HG03342 (cell line): ENCODE data around the gene MEAF6.

Experiments
- ATAC-seq: cut with Tn5 transposase; IDR thresholded peaks from one replicate; pipeline ENCODE4 v1.9.1; 2021; ENCODE audit warnings: mild to moderate bottlenecking, moderate library complexity; ENCODE audit not compliant: unreplicated experiment

Gene MEAF6

DNA sequence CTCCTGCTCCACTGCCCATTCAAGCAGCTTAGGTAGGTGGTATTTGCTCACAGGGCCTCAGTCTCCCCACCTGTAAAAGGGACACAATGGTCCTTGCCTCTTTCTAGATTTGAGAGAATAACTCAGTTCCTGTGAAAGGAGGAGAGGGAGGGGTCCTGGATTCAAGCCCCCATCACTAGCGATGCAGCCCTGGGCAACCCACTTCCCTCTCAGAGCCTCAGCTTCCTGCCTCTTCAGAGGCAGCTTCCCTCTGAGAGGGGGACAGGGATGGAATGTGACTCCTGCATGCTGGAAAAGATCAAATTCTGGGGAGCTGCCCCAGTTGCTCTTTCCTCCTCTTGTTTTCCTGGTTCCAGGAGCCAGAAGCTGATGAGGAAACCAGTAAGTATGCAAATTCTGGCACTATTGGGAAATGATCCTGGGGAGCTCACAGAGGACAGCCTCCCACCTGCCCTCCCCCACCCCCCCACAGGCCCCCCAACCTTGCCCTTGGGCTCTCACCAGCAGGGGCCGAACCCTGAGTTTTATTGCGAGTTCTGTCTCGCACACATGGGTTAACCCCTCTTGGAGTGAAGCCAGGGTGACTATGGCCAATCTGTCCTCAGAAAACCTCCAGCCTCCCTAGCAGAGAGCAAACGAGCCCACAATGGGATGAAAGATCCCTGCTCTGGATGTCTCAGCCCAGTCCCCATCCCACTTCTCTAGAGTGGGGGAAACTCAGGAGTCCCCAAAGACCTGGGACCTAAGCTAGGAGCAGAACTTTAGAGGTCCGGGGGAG lies 28.5 kb downstream of the MEAF6 start:
- no peak for ATAC-seq

DNA sequence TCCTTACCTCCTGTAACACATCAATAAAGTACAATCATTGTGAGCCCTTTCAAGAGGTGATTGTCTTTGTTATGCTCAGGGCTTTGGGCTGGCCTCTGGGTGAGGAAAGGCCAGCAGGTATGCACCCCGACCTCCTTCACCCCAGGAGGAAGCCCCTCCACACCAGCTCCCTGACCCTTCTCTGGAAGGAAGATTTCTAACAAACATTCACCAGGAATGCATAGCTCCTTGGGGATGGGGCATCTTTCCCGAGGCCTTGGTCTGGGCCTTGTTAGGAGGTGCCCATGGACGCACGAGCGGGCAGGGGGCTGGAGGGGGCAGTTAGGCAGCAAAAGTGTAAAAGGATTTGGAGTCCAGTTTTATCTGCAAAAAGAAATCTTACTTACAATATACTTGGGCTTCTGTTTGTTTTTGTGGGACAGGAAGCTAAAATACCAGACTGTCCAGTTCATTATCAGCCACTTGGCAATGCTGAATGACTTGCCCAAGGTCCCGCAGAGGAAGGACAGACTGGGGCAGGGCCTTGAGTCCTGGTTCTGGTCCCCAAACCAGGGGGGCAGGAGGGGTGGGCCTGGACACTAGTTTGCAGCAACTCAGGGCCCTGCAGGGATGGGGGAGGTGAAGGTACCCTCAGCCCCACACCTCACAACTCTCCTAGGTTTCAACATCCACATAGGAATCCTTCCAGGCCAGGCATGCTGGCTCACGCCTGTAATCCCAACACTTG lies 30.1 kb downstream of the MEAF6 start:
- ATAC-seq: no peak

DNA sequence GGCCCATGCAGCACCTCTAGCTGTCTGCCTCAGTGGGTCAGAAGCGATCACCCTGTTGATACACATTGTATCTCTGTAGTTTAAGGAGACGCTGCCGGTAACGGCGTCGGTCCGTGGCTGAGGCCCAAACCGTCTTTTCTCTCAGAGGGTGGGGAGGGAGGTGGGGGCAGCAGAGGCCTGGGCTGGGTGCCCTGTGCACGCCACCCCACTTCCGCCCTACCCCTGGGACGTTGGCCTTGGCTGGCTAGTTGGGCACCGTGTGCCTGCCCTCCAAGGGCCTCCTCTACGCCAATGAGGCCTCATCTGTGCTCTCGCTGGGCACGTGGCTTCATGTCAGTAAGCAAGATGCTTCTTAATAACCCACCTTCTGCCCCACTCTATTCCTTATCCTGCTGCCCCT lies 30.8 kb downstream of the MEAF6 start:
- no peak for ATAC-seq

DNA sequence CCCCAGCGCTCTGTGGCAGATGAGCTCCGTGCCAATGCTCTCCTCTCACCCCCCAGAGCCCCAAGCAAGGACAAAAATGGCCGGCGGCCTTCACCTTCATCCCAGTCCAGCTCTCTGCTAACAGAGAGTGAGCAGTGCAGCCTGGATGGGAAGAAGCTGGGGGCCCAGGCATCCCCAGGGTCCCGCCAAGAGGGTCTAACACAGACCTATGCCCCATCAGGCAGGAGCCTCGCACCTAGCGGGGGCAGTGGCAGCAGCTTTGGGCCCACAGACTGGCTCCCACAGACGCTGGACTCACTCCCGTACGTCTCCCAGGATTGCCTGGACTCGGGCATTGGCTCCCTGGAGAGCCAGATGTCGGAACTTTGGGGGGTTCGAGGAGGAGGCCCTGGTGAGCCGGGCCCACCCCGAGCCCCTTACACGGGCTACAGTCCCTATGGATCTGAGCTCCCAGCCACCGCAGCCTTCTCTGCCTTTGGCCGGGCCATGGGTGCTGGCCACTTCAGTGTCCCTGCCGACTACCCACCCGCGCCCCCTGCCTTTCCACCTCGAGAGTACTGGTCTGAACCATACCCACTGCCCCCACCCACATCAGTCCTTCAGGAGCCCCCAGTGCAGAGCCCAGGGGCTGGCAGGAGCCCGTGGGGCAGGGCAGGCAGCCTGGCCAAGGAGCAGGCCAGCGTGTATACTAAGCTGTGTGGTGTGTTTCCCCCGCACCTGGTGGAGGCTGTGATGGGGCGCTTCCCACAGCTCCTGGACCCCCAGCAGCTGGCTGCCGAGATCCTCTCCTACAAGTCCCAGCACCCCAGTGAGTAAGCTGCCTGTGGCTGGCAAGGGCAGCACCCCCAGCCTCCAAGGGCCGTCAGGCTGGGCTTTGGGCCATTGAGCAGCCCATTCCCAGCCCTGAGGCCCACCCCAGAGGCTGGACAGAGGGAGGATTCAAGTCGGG lies 31.5 kb downstream of the MEAF6 start:
- no peak for ATAC-seq

DNA sequence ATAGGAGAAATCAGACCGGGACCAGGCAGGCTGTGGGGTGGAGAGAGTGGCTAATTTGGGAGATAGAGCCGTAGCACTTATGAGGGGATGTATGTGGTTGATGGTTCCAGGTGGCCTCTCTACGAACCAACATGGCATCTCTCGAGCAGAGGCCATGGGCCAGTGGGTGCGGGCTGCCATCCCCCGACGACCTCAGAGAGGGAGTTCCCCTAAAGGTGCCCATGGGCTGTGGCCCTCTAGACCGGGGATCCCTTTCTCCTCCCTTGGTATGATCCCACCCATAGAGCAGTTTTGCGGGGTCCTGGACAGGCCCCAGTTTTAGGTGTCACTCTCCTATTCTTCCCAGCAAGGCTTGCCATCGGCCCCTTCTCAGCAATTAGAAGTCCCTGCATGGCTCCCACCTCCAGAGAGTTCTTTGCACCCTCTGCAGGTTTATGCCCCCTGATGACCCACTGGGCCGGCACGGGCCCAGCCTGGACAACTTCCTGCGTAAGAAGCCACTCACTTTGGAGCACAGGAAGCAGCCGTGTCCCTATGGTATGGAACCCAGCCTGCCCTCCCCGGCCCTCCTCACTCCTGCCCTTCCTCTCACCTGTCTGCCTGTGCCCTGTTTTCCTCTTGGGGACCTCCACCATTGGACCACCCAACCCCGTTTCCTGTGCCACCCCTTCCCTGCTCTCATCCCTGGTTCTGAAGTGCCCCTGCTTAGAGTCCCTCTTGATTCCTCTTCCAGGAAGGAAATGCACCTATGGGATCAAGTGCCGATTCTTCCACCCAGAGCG lies 32.4 kb downstream of the MEAF6 start:
- ATAC-seq: no peak

DNA sequence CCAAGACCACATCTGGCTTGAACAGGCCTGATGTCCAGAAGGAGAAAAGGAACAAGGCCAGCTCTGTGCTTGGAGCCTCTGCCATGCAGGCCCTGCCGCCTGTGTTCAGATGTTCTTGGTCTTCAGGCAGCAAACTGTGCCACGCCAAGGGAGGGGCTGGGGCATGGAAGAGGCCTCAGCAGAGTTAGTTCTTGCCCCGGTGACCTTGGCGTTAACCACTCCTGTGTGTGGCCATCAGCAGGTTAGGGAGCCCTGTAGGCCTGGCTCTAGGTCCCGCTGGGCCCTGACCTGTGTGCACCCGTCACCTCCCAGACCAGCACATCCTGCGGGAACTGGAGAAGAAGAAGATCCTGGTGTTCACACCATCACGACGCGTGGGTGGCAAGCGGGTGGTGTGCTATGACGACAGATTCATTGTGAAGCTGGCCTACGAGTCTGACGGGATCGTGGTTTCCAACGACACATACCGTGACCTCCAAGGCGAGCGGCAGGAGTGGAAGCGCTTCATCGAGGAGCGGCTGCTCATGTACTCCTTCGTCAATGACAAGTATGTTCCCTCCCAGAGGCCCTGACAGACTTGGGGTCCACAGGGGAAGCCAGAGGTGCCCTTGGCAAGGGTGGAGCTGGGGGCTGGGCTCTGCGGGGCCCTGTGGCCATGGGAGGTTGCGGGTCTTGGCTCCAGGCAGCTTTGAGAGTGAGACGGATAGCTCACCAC lies 33.1 kb downstream of the MEAF6 start:
- no peak for ATAC-seq

DNA sequence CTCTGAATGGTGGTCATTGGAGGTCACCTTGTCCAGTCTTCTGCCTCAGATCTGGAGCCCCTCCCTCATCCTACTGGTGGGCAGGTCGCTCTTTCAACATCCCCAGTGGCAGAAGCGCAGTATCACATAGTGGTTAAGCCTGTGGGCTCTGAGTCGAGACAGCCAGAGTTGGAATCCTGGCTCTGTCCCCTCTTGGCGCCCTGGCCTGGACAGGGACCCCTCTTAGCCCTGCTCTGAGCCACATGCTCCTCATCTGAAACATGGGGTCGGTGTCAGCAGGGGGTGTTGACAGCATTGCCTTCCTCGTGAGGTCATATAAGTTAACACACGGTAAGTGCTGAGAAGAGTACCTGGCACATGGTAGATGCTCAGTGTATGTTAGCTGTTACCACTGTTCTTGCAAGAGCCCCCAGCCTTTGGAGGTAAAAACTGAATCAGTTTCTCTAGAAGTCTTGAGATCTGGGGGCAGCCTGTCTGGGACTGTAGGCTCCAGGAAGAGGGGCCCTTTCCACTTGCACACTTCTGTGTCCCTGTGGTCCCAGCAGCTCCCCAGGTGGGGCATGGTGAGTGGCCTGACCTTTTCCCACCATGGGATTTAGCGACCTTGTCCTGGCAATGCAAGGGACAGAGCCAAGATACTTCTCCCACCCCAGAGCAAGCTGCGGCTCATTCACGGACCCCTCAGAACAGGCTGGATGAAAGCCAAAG lies 33.8 kb downstream of the MEAF6 start:
- ATAC-seq: no peak

DNA sequence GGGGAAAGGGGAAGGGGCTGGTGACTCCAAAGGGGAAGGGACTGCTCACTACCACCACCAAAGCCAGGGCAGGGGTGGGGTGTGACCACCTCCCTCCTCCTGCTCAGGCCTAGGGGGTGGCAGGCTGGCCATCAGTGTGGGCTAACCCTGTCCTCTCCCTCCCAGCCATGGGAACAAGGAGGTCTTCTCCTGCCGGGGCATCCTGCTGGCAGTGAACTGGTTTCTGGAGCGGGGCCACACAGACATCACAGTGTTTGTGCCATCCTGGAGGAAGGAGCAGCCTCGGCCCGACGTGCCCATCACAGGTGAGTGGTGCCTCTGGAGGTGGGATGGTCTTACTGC lies 34.5 kb downstream of the MEAF6 start:
- ATAC-seq: no peak

DNA sequence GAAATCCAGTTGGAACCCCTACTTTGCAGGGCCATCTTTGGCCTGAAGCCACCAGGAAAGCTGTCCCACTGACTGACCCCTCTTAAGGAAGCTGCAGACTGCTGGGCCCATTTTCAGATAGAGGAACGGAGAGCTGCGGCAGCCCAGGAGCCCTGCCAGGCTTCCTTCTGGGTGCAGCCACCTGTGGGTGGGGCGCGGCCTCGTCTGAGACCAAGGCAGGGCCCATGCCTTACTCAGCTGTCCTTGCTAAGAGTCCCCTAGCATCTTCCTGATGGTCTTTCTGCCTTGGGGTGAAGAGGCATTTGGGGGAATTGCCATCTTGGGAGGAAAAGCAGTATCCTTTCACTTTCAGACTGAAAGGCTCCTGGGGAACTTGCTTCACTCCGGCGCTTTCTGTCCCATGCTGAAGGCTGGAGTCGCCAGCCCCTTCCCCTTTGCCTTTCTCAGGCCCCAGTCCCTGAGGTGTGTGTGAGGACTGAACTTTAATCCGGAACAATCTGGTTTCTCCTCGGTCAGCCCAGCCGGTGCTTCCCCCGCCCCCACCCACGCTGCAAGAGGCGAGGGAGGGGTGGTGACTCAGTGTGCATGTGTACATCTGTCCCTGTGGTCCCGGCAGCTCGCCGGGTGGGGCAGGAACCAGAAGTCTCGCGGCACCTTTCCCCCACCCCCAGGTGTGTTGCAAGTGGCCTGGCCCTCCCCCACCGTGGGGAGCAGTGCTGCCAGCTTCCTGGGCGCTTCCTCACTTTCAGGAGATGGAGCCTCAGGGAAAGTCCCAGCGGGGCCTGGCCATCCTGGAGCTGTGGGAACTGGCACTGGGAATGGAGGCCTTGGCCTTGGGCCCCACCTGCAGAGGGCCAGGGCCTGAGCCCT lies 35.1 kb downstream of the MEAF6 start:
- peak; percentile 29 for ATAC-seq

DNA sequence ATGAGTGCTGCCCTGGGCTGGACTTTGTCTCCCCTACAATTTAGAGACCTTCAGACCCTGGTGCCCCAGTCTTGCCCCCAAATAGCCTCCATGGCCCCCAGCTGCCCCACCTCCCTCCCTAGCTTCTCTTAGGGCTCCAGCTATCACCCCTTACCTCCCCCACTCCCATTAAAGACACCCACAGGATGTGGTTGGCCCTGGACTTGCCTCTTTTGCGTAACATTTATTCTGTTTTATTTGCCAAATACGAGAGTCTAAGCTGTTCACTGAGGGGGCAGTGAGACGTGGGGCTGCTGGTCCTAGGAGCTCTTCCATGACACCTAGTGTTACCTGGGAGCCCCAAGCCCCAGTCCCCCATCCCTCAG lies 35.7 kb downstream of the MEAF6 start:
- no peak for ATAC-seq

DNA sequence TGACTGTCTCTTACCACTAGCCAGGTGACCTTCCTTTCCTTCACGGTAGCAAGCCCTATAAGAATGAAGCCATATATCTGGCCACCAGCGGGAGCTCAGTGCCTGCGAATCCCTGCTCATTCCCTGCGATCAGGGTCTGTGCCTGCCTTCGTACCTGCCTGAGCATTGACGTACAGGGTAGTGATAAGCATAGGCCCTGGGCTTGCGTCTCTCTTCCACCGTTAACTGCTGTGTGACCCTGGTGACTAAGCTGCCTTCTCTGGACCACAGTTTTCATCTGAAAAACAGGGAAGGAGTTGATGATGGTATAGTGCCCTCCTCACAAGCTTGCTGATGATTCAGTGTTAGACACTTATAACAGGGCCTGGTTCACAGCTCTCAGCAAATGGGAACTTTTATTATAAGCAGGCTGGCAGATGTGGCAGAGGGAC lies 36.1 kb downstream of the MEAF6 start:
- ATAC-seq: no peak

DNA sequence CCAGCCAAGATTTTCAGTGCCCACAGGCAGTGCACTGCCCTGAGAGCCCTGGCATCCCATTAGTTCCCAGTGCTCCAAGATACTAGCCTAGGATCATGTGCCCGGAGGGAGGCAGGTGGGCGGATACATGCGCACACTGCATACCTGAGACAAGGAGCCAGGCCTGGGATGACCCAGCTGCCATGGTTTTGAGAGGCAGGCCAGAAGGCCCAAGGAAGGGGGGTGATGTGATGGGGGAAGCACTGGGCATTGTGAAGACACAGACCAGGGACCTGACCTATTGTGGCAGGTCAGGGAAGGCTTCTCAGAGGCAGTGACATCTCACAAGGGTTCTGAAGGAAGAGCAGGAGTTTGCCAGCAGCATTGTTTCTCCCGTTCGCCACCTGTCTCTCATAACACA lies 36.6 kb downstream of the MEAF6 start:
- no peak for ATAC-seq

DNA sequence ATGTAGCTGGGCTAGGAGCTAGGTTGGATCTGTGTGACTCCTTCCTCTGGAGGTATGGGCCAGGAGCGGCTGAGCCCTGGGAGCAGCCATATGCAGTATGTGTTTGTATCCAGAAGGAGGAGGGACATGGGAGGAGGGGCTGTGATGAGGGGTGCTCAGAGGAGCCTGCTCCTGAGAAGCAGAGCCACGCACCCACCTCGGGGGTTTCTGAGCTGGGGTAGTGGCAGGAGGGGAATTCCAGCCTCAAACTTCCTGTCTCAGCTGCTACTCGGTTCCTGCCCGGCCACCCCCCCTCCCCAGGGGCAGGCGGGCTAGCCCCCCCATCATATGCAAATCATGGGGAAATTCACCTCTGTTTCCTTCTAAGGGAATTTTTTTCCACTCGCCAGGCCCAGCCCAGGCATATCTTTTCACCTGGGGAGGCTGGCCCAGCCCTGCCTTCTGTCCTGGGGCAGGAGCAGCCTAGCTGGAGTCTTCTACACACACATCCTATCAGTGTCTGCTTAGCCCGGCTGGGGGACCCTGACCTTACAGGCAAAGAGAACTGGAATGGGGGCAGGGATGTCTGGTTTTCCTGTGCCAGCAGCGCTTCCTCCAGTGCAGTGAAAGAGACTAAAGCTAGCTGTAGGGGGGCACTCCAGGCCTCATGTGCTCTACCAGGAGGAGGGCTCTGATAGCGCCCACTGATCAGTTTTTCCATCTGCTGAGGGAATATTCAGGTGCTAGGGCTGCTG lies 37.2 kb downstream of the MEAF6 start:
- peak; percentile 39 for ATAC-seq

DNA sequence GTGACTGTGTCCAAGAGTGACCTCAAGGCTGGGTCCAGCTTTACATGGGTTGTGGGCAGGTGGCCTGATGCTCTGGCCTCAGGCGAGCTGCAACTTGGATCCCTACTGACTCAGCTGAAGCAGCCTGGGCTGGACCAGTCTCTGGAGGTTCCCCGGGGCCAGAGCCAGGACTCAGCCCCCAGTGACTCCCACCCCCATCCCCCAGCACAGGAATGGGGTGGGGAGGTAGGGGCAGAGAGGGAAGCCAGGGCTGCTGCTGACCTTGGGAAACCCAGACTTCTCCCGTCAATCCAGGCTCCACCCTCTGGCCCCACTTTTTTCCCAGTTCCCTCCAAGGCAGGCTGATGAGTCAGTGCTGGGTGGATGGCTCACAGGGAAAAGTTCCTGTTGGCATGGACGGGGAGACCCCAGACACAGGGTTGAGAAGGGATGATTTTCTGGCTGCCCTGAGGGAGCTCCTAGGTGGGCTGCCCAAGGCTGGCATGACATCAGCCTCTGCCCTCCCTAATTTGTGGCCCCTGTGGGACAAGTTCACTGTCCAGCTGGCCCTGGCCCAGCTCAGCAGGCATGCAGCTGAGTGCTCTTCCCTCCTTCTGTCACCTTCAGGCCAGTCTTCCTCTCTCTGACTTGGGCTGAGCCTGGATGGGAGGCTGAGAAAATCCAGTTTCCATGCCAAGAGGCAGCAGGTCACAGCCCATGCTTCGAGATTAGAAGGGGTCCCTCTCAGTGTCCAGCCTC lies 37.9 kb downstream of the MEAF6 start:
- ATAC-seq: no peak

DNA sequence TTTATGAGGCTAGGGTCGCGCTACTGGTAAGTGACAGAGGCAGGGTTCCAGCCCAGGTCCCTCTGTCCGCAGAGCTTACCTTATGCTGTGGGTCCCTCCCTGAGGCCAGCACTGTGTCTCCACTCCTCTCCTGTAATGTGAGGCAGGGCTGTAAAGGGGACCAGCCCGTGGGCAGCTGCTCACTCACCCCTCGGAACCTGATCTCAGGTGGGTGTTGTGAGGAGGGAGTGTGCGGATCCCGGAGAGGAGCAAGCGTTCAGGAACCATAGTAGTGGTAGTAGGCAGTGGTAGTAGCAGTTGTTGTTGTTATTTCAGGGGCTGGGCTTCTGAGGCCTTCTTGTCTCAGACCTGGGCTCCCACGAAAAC lies 38.5 kb downstream of the MEAF6 start:
- no peak for ATAC-seq

DNA sequence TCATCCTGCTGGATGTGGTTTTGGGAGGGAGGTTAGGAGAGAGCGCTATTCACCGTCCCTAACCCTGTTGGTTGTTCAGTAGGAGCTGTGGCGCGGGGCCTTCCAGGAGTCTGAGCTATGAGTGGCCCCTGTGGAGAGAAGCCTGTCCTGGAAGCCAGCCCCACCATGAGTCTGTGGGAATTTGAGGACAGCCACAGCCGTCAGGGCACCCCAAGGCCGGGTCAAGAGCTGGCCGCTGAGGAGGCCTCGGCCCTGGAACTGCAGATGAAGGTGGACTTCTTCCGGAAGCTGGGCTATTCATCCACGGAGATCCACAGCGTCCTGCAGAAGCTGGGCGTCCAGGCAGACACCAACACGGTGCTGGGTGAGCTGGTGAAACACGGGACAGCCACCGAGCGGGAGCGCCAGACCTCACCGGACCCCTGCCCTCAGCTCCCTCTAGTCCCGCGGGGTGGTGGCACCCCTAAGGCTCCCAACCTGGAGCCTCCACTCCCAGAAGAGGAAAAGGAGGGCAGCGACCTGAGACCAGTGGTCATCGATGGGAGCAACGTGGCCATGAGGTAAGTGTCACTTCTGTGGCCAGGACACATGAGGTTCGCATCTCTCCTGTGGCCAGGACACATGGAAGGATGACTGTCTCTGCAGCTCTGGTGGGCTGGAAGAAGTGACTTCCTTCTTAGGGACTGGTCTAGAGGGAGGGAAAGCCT lies 39.0 kb downstream of the MEAF6 start:
- no peak for ATAC-seq
